Measurements from ENCODE around the gene DEGS1. TPM values are rescaled to one million over a fixed set of nuclear protein-coding genes. Genes with fewer than 3 reads are reported as not detected.

Gene DEGS1
- total RNA-seq, 1 donor: 135 TPM

GRCh38 chr1:224169718-224170270 lies 13.2 kb upstream of the DEGS1 start:
- DNase-seq (ENCODE audit: low read depth): no peak
- TF ChIP-seq CTCF (IDR thresholded peaks at IDR 0.05; ENCODE audit: insufficient read depth, low read depth, low read length): no peak
- H3K4me3 ChIP-seq (ENCODE audit: low read depth, low read length): no peak overlapping the region

- DNase-seq (ENCODE audit: low read depth): no peak
- no peak for TF ChIP-seq CTCF (IDR thresholded peaks at IDR 0.05; ENCODE audit: insufficient read depth, low read depth, low read length)
- no peak overlapping the region for H3K4me3 ChIP-seq (ENCODE audit: low read depth, low read length)
These were observed 12.7 kb upstream of the DEGS1 start for GRCh38 chr1:224170343-224170742.

GRCh38 chr1:224170748-224171478 lies 12.1 kb upstream of the DEGS1 start:
- DNase-seq (ENCODE audit: low read depth): peak; percentile 30
- TF ChIP-seq CTCF (IDR thresholded peaks at IDR 0.05; ENCODE audit: insufficient read depth, low read depth, low read length): peak; percentile 46
- H3K4me3 ChIP-seq (ENCODE audit: low read depth, low read length): no peak overlapping the region

GRCh38 chr1:224172229-224172628 lies 10.8 kb upstream of the DEGS1 start:
- no peak for TF ChIP-seq CTCF (IDR thresholded peaks at IDR 0.05; ENCODE audit: insufficient read depth, low read depth, low read length)
- DNase-seq (ENCODE audit: low read depth): no peak

GRCh38 chr1:224173523-224173922 lies 9.5 kb upstream of the DEGS1 start:
- no peak for TF ChIP-seq CTCF (IDR thresholded peaks at IDR 0.05; ENCODE audit: insufficient read depth, low read depth, low read length)

More at GRCh38 chr1:224172229-224172628, 10.8 kb upstream of the DEGS1 start:
- H3K4me3 ChIP-seq (ENCODE audit: low read depth, low read length): no peak overlapping the region

GRCh38 chr1:224175617-224176016 lies 7.4 kb upstream of the DEGS1 start:
- peak; percentile 23 for DNase-seq (ENCODE audit: low read depth)
- H3K4me3 ChIP-seq (ENCODE audit: low read depth, low read length): no peak overlapping the region
- no peak for TF ChIP-seq CTCF (IDR thresholded peaks at IDR 0.05; ENCODE audit: insufficient read depth, low read depth, low read length)

More at GRCh38 chr1:224173523-224173922, 9.5 kb upstream of the DEGS1 start:
- H3K4me3 ChIP-seq (ENCODE audit: low read depth, low read length): no peak overlapping the region
- no peak for DNase-seq (ENCODE audit: low read depth)

Data from fibroblast of villous mesenchyme (primary cell).